ENCODE measurements around the gene SOX21.
A peak's percentile ranks its signal among the peaks of the same experiment; 100 is the strongest.

SOX21 gene

DNA sequence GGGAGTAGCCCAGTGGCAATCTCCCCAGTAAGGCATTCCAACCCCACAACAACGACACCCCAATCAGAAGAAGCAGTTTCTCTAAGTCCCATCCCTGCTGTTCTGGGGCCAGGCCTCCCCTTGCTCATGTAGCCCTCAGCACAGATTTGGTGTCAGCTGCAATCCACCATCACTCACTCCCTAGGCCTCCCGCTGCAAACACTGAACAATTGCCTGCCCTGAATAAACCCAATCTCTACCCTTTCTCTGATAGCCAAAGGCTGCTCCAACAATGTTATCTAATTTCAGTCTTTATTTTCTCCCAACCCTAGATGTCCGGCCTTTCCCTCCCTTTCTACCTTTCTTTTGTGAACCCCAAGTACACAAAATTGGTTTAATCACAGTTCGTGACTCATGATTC is 5.6 kb upstream of the SOX21 start:
- Histone ChIP-seq H3K27ac (replicated peaks; ENCODE audit: low read length) (peak overlapping the region; percentile 13), H2BK120ac (ENCODE audit: low read depth, low read length) (no peak overlapping the region)
- WGBS, 2 donors (ENCODE audit: extremely low coverage in 2 of 2, insufficient read length in 2 of 2, insufficient replicate concordance in 1 of 2) = no CpG with 5 or more reads among the region's 4 CpGs

DNA sequence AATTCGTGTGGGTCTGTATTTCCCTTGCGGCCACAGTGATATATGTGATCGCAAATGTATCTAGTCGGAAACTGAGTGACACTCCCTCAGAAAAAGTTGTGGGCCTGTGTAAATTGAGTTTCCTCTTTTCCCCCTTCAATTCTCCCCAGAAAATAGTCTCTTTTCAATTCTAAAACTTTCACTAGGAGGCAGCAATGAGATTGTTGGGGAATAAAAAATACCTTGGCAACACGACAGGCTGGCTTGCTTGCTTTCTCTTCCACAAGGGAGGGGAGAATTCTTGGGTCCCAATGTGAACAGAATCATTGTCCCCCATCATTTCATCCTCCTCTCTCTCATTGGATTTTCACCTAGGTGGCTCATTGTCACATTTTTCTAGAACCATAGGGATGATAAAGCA is 3.7 kb upstream of the SOX21 start:
- no peak overlapping the region for H2BK15ac ChIP-seq (ENCODE audit: low read length)
- WGBS, 2 donors (ENCODE audit: extremely low coverage in 2 of 2, insufficient read length in 2 of 2, insufficient replicate concordance in 1 of 2) = no CpG with 5 or more reads among the region's 5 CpGs
- no peaks in the 10 kb centered on the region for H3K27me3 ChIP-seq (ENCODE audit: control insufficient read depth in 3 of 3, insufficient read depth in 3 of 3, low read depth in 1 of 3, low read length in 3 of 3)
- no peak overlapping the region for H2BK5ac ChIP-seq (ENCODE audit: low read length)
- H3K23ac ChIP-seq (ENCODE audit: low read depth, low read length, poor library complexity) = no peak overlapping the region
- H3K14ac ChIP-seq (ENCODE audit: low read length) = no peak overlapping the region
- H2AFZ ChIP-seq (ENCODE audit: low read length) = no peak overlapping the region
- no peak overlapping the region for H4K8ac ChIP-seq (ENCODE audit: low read depth, low read length)
- peaks cover 2 to 5% of the 10 kb centered on the region in 2 donors for H3K36me3 ChIP-seq (replicated peaks in 1 of 2; ENCODE audit: control insufficient read depth in 2 of 2, insufficient read depth in 2 of 2, low read length in 2 of 2)
- H2BK12ac ChIP-seq (ENCODE audit: low read length) = no peak overlapping the region
- peak overlapping the region in 1 of 2 donors; percentile 79 for H3K4me3 ChIP-seq (ENCODE audit: low read length in 2 of 2)
- H3K4ac ChIP-seq (ENCODE audit: low read length) = no peak overlapping the region
- H3K18ac ChIP-seq (ENCODE audit: low read length) = no peak overlapping the region
- no peak overlapping the region for H3K9ac ChIP-seq (ENCODE audit: low read depth, low read length, poor library complexity)
- no peak overlapping the region for H3K27ac ChIP-seq (replicated peaks; ENCODE audit: low read length)
- H2BK120ac ChIP-seq (ENCODE audit: low read depth, low read length) = no peak overlapping the region
- H3K9me3 ChIP-seq (replicated peaks in 1 of 2; ENCODE audit: control insufficient read depth in 2 of 2, insufficient read depth in 1 of 2, low read depth in 1 of 2, low read length in 2 of 2) = peaks cover 0 to 3% of the 10 kb centered on the region in 2 donors
- H3K4me2 ChIP-seq (ENCODE audit: insufficient read depth, low read length, poor library complexity, severe bottlenecking) = no peak overlapping the region
- H3K4me1 ChIP-seq (ENCODE audit: control insufficient read depth in 2 of 2, insufficient read depth in 1 of 2, low read depth in 1 of 2, low read length in 2 of 2) = peaks cover 7 to 14% of the 10 kb centered on the region in 2 donors
- H4K91ac ChIP-seq (ENCODE audit: low read depth, low read length, poor library complexity) = no peak overlapping the region
- peaks cover 4% of the 10 kb centered on the region for H3K79me1 ChIP-seq (ENCODE audit: low read depth, low read length)
- H2AK5ac ChIP-seq (ENCODE audit: low read depth, low read length) = no peak overlapping the region
- no peak for DNase-seq (ENCODE audit: low spot score)

More for the DNA sequence above, 5.6 kb upstream of the SOX21 start:
- Histone ChIP-seq H4K8ac (ENCODE audit: low read depth, low read length) (no peak overlapping the region), H3K4me2 (ENCODE audit: insufficient read depth, low read length, poor library complexity, severe bottlenecking) (no peak overlapping the region), H3K9ac (ENCODE audit: low read depth, low read length, poor library complexity) (no peak overlapping the region), H3K23ac (ENCODE audit: low read depth, low read length, poor library complexity) (no peak overlapping the region), H2AK5ac (ENCODE audit: low read depth, low read length) (no peak overlapping the region), H2BK12ac (ENCODE audit: low read length) (no peak overlapping the region), H3K9me3 (replicated peaks in 1 of 2; ENCODE audit: control insufficient read depth in 2 of 2, insufficient read depth in 1 of 2, low read depth in 1 of 2, low read length in 2 of 2) (peaks cover 0 to 14% of the 10 kb centered on the region in 2 donors), H3K79me1 (ENCODE audit: low read depth, low read length) (peaks cover 3% of the 10 kb centered on the region), H3K4me1 (ENCODE audit: control insufficient read depth in 2 of 2, insufficient read depth in 1 of 2, low read depth in 1 of 2, low read length in 2 of 2) (peaks cover 15 to 16% of the 10 kb centered on the region in 2 donors), H3K36me3 (replicated peaks in 1 of 2; ENCODE audit: control insufficient read depth in 2 of 2, insufficient read depth in 2 of 2, low read length in 2 of 2) (peaks cover 0 to 2% of the 10 kb centered on the region in 2 donors), H2AFZ (ENCODE audit: low read length) (no peak overlapping the region), H3K14ac (ENCODE audit: low read length) (no peak overlapping the region), H3K27me3 (ENCODE audit: control insufficient read depth in 3 of 3, insufficient read depth in 3 of 3, low read depth in 1 of 3, low read length in 3 of 3) (no peaks in the 10 kb centered on the region), H3K4me3 (ENCODE audit: low read length in 2 of 2) (no peak overlapping the region), H4K91ac (ENCODE audit: low read depth, low read length, poor library complexity) (no peak overlapping the region), H2BK15ac (ENCODE audit: low read length) (no peak overlapping the region), H3K4ac (ENCODE audit: low read length) (no peak overlapping the region), H2BK5ac (ENCODE audit: low read length) (no peak overlapping the region), H3K18ac (ENCODE audit: low read length) (peak overlapping the region; percentile 6)
- no peak for DNase-seq (ENCODE audit: low spot score)

DNA sequence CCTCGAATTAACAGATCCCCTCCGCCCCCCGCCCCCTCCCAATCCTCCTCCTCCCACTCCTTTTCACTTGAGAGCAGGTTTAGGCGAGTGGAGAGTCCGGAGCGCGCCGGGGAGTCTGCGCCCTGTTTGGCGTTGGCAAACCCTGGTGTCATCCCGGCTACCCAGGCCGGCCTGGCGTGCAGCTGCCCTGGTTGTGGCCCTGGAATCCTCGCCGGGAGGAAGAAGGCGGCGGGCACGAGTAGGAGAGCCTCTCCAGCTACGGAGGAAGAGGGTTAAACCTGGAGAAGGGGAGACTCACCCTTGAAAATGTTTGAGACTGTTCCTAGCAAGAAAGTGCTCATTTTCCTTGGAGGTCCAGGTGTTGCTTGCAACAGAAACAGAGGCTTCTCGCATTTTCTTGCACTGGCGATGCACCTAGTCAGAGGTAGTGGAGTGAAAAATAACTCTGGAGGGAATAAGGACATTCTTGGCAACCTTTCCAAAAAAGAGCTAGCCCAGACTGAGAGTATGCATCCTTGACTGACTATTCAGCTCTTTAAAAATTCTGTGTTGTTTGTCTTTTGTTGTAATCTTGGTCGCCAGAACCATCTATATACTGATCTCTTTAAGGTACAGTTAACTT is 1.3 kb upstream of the SOX21 start:
- no peak overlapping the region for H2BK15ac ChIP-seq (ENCODE audit: low read length)
- H3K4me1 ChIP-seq (ENCODE audit: control insufficient read depth in 2 of 2, insufficient read depth in 1 of 2, low read depth in 1 of 2, low read length in 2 of 2) = peaks cover 7 to 14% of the 10 kb centered on the region in 2 donors
- H3K18ac ChIP-seq (ENCODE audit: low read length) = peak overlapping the region; percentile 94
- DNase-seq (ENCODE audit: low spot score) = no peak
- peak overlapping the region; percentile 82 for H2AK5ac ChIP-seq (ENCODE audit: low read depth, low read length)
- peak overlapping the region; percentile 97 for H2BK12ac ChIP-seq (ENCODE audit: low read length)
- H3K4ac ChIP-seq (ENCODE audit: low read length) = no peak overlapping the region
- peak overlapping the region; percentile 84 for H2BK120ac ChIP-seq (ENCODE audit: low read depth, low read length)
- peak overlapping the region; percentile 79 to 96 for H3K4me3 ChIP-seq (ENCODE audit: low read length in 2 of 2)
- peaks cover 4% of the 10 kb centered on the region for H3K79me1 ChIP-seq (ENCODE audit: low read depth, low read length)
- peak overlapping the region; percentile 98 for H3K9ac ChIP-seq (ENCODE audit: low read depth, low read length, poor library complexity)
- H3K9me3 ChIP-seq (replicated peaks in 1 of 2; ENCODE audit: control insufficient read depth in 2 of 2, insufficient read depth in 1 of 2, low read depth in 1 of 2, low read length in 2 of 2) = no peaks in the 10 kb centered on the region
- H2AFZ ChIP-seq (ENCODE audit: low read length) = no peak overlapping the region
- peak overlapping the region; percentile 74 for H3K4me2 ChIP-seq (ENCODE audit: insufficient read depth, low read length, poor library complexity, severe bottlenecking)
- peak overlapping the region; percentile 34 for H3K23ac ChIP-seq (ENCODE audit: low read depth, low read length, poor library complexity)
- WGBS, 2 donors (ENCODE audit: extremely low coverage in 2 of 2, insufficient read length in 2 of 2, insufficient replicate concordance in 1 of 2) = no CpG with 5 or more reads among the region's 22 CpGs
- H4K8ac ChIP-seq (ENCODE audit: low read depth, low read length) = no peak overlapping the region
- H3K14ac ChIP-seq (ENCODE audit: low read length) = no peak overlapping the region
- peak overlapping the region; percentile 92 for H2BK5ac ChIP-seq (ENCODE audit: low read length)
- peak overlapping the region; percentile 19 for H4K91ac ChIP-seq (ENCODE audit: low read depth, low read length, poor library complexity)
- peak overlapping the region; percentile 81 for H3K27ac ChIP-seq (replicated peaks; ENCODE audit: low read length)
- peaks cover 4 to 28% of the 10 kb centered on the region in 2 donors for H3K36me3 ChIP-seq (replicated peaks in 1 of 2; ENCODE audit: control insufficient read depth in 2 of 2, insufficient read depth in 2 of 2, low read length in 2 of 2)
- no peaks in the 10 kb centered on the region for H3K27me3 ChIP-seq (ENCODE audit: control insufficient read depth in 3 of 3, insufficient read depth in 3 of 3, low read depth in 1 of 3, low read length in 3 of 3)

DNA sequence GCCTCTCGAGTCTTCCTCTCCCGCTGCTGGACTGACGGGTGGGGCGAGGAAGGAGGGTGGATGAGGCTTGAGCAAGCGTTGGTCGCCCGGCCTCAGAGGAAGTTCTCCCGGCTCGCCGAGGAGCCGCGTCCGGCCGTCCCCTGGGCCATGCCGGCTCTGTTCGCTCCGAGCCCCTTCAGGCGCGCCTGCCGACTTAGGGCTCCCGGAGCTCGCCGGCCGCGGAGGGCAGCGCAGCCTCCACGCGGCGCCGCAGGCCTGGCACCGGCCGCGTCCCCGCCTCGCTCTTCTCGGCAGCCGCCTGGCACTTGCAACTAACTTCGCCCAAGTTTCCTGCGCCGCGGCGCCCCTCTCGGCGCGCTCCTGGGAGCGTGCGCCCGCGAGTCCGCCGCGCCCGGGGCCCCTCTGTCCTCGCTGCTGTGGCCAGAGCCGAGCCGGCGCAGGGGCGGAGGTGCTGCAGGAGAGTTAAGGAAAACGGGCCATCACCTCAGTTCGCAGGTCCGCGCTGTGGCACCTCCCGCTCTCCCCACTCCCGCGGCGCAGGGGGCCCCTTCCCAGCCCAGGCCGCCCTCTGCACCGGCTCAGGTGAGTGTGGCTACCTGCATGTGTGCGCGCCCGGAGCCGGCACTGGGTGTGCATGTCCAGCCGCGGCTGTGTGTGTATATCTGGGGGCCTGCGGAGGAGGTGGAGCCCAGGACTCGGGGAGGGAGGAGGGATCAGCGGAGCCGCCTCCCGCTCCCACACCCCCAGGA is 641 bp upstream of the SOX21 start:
- peaks cover 4% of the 10 kb centered on the region for H3K79me1 ChIP-seq (ENCODE audit: low read depth, low read length)
- H3K18ac ChIP-seq (ENCODE audit: low read length) = peak overlapping the region; percentile 99
- peak overlapping the region; percentile 37 for H2BK15ac ChIP-seq (ENCODE audit: low read length)
- H3K4me2 ChIP-seq (ENCODE audit: insufficient read depth, low read length, poor library complexity, severe bottlenecking) = peak overlapping the region; percentile 41
- H4K8ac ChIP-seq (ENCODE audit: low read depth, low read length) = no peak overlapping the region
- peak overlapping the region; percentile 91 for H3K27ac ChIP-seq (replicated peaks; ENCODE audit: low read length)
- peaks cover 7 to 13% of the 10 kb centered on the region in 2 donors for H3K4me1 ChIP-seq (ENCODE audit: control insufficient read depth in 2 of 2, insufficient read depth in 1 of 2, low read depth in 1 of 2, low read length in 2 of 2)
- peak overlapping the region; percentile 44 for H2BK12ac ChIP-seq (ENCODE audit: low read length)
- no peak overlapping the region for H2AFZ ChIP-seq (ENCODE audit: low read length)
- peaks cover 4 to 35% of the 10 kb centered on the region in 2 donors for H3K36me3 ChIP-seq (replicated peaks in 1 of 2; ENCODE audit: control insufficient read depth in 2 of 2, insufficient read depth in 2 of 2, low read length in 2 of 2)
- peak overlapping the region; percentile 97 for H3K9ac ChIP-seq (ENCODE audit: low read depth, low read length, poor library complexity)
- no peaks in the 10 kb centered on the region for H3K9me3 ChIP-seq (replicated peaks in 1 of 2; ENCODE audit: control insufficient read depth in 2 of 2, insufficient read depth in 1 of 2, low read depth in 1 of 2, low read length in 2 of 2)
- peak overlapping the region; percentile 92 for H2BK5ac ChIP-seq (ENCODE audit: low read length)
- H3K4me3 ChIP-seq (ENCODE audit: low read length in 2 of 2) = peak overlapping the region; percentile 79 to 99
- peak overlapping the region; percentile 60 for H2AK5ac ChIP-seq (ENCODE audit: low read depth, low read length)
- no CpG with 5 or more reads among the region's 79 CpGs for WGBS, 2 donors (ENCODE audit: extremely low coverage in 2 of 2, insufficient read length in 2 of 2, insufficient replicate concordance in 1 of 2)
- H3K4ac ChIP-seq (ENCODE audit: low read length) = peak overlapping the region; percentile 24
- H3K23ac ChIP-seq (ENCODE audit: low read depth, low read length, poor library complexity) = peak overlapping the region; percentile 89
- H3K27me3 ChIP-seq (ENCODE audit: control insufficient read depth in 3 of 3, insufficient read depth in 3 of 3, low read depth in 1 of 3, low read length in 3 of 3) = no peaks in the 10 kb centered on the region
- no peak for DNase-seq (ENCODE audit: low spot score)
- H3K14ac ChIP-seq (ENCODE audit: low read length) = peak overlapping the region; percentile 72
- peak overlapping the region; percentile 93 for H2BK120ac ChIP-seq (ENCODE audit: low read depth, low read length)
- peak overlapping the region; percentile 87 for H4K91ac ChIP-seq (ENCODE audit: low read depth, low read length, poor library complexity)

Measured in neuronal stem cell (in vitro differentiated cells).